HepG2 (cell line): ENCODE measurements around the gene P2RY2. TPM values are rescaled to one million over a fixed set of nuclear protein-coding genes. Genes with fewer than 3 reads are reported as not detected.
"Not testable (repeated sequence)": the region's sequence is repeated elsewhere in the genome, so short reads cannot be mapped to it uniquely, and the experiment has no call there.

Experiments
- ATAC-seq: fragments of 200-7000 bp; cut with Tn5 transposase; 3 replicates; pipeline ENCODE4 v1.9.1; 2020; ENCODE audit warnings: mild to moderate bottlenecking, moderate library complexity
- BruUV-seq: library from RNA; stranded (reverse); fragments of 400-500 nt; replicated peaks from 2 replicates; lab custom pipeline; 2021; lab: Mats Ljungman, UMichigan
- CTCF ChIA-PET: fragments of 300-600 bp; formaldehyde crosslinking; extraction: SDS; loops from one replicate; lab custom pipeline; 2021; ENCODE audit warnings: low total read pairs, inconsistent platforms, low intra/inter-chr PET ratio; lab: Yijun Ruan, JAX
- POLR2A ChIA-PET: fragments of 350-600 bp; sonication (Branson Sonifier 250); formaldehyde crosslinking; loops from one replicate; lab custom pipeline; 2020; ENCODE audit warnings: antibody characterized with exemption, inconsistent platforms; lab: Yijun Ruan, JAX
- DNase-seq: peaks from one replicate; pipeline ENCODE4 v3.0.0-alpha.2; 2015; ENCODE audit warnings: low spot score
- FAIRE-seq: peaks from 3 replicates; lab custom pipeline; 2011; peaks lifted over from hg19 to GRCh38; lab: Jason Lieb, UNC
- H2AFZ ChIP-seq: one replicate; pipeline ENCODE4 v1.6.1; 2011; ENCODE audit warnings: low read length, inconsistent platforms
- H3K27ac ChIP-seq: fragments of 300-600 bp; 3 replicates; pipeline ENCODE4 v1.8.0; 2011; ENCODE audit warnings: mixed run types, mild to moderate bottlenecking, mixed read lengths, low read length, inconsistent platforms; ENCODE audit not compliant: insufficient read depth; ENCODE audit errors: extremely low read length
- H3K27me3 ChIP-seq, 2 experiments: fragments of 200-600 bp in 1 of 2; 2 replicates in 1 of 2; 3 replicates in 1 of 2; pipeline versions ENCODE4 v1.6.0 to v1.8.0; 2011; ENCODE audit warnings: low read length in 2 of 2, mild to moderate bottlenecking in 2 of 2, moderate library complexity in 2 of 2, inconsistent platforms in 1 of 2; ENCODE audit not compliant: insufficient read depth in 2 of 2, control insufficient read depth in 1 of 2
- H3K36me3 ChIP-seq, 2 experiments: fragments of 200-600 bp in 1 of 2; replicated peaks in 1 of 2; 2 replicates in 1 of 2; 3 replicates in 1 of 2; pipeline versions ENCODE4 v1.5.1 to v1.8.0; 2011; ENCODE audit warnings: low read length in 2 of 2, inconsistent platforms in 1 of 2; ENCODE audit not compliant: insufficient read depth in 2 of 2, control insufficient read depth in 1 of 2
- H3K4me1 ChIP-seq: 2 replicates; pipeline ENCODE4 v1.5.1; 2012; ENCODE audit warnings: low read length, inconsistent platforms; ENCODE audit not compliant: insufficient read depth
- H3K4me2 ChIP-seq: 2 replicates; pipeline ENCODE4 v1.6.0; 2011; ENCODE audit warnings: low read depth, low read length, inconsistent platforms
- H3K4me3 ChIP-seq, 3 experiments: fragments of 200-600 bp in 1 of 3; sonication (generic), shearing (Covaris generic) in 1 of 3; replicated peaks in 1 of 3; 2 replicates each; pipeline ENCODE4 v1.5.1; 2011 to 2016; ENCODE audit warnings: low read length in 3 of 3, inconsistent platforms in 2 of 3, low read depth in 2 of 3, mild to moderate bottlenecking in 2 of 3, control low read depth in 1 of 3, mixed read lengths in 1 of 3; ENCODE audit not compliant: insufficient read depth in 1 of 3
- H3K79me2 ChIP-seq: one replicate; pipeline ENCODE4 v1.6.1; 2011; ENCODE audit warnings: low read length, inconsistent platforms; ENCODE audit not compliant: insufficient read depth
- H3K9ac ChIP-seq: 2 replicates; pipeline ENCODE4 v1.6.0; 2011; ENCODE audit warnings: mild to moderate bottlenecking, low read depth, low read length, inconsistent platforms; ENCODE audit not compliant: insufficient read depth
- H3K9me3 ChIP-seq: 2 replicates; pipeline ENCODE4 v1.5.1; 2012; ENCODE audit warnings: mild to moderate bottlenecking, low read length
- H4K20me1 ChIP-seq: 2 replicates; pipeline ENCODE4 v1.6.0; 2011; ENCODE audit warnings: inconsistent platforms, mild to moderate bottlenecking, low read length, moderate library complexity; ENCODE audit not compliant: insufficient read depth
- ATF3 ChIP-seq: sonication (generic); formaldehyde crosslinking; IDR thresholded peaks from 2 replicates; pipeline ENCODE4 v1.4.0; 2020; ENCODE audit warnings: missing genetic modification reagents
- FOSL2 ChIP-seq: sonication (generic); formaldehyde crosslinking; IDR thresholded peaks from 2 replicates; pipeline ENCODE4 v1.4.0; 2020; ENCODE audit warnings: missing genetic modification reagents
- HIVEP1 ChIP-seq: sonication (generic); formaldehyde crosslinking; IDR thresholded peaks from 2 replicates; pipeline ENCODE4 v1.4.0; 2020; ENCODE audit warnings: mild to moderate bottlenecking, missing genetic modification reagents
- HNF4G ChIP-seq, 2 experiments: sonication (generic) in 1 of 2; formaldehyde crosslinking in 1 of 2; IDR thresholded peaks; 2 replicates each; pipeline versions ENCODE4 v1.4.0 to v1.6.1; 2011 to 2020; ENCODE audit warnings: borderline replicate concordance in 2 of 2, low read depth in 2 of 2, mild to moderate bottlenecking in 2 of 2, low read length in 1 of 2, missing genetic modification reagents in 1 of 2, moderate library complexity in 1 of 2
- IKZF1 ChIP-seq: fragments of 450-650 bp; IDR thresholded peaks from 2 replicates; pipeline ENCODE4 v1.7.1; 2016
- JUND ChIP-seq: sonication (generic); formaldehyde crosslinking; IDR thresholded peaks from 2 replicates; pipeline ENCODE4 v1.8.0; 2022; ENCODE audit warnings: mild to moderate bottlenecking, missing genetic modification reagents
- KDM6A ChIP-seq: IDR thresholded peaks from 2 replicates; pipeline ENCODE4 v1.6.1; 2016; ENCODE audit warnings: low read depth
- POLR2AphosphoS2 ChIP-seq: IDR thresholded peaks from 2 replicates; pipeline ENCODE4 v1.6.1; 2011; ENCODE audit warnings: low read depth, low read length, improper control_type of control experiment
- RFXAP ChIP-seq: sonication (generic); formaldehyde crosslinking; IDR thresholded peaks from 2 replicates; pipeline ENCODE4 v1.4.0; 2020; ENCODE audit warnings: missing genetic modification reagents, borderline replicate concordance
- SALL1 ChIP-seq: sonication (generic); formaldehyde crosslinking; IDR thresholded peaks from 2 replicates; pipeline ENCODE4 v1.8.0; 2022; ENCODE audit warnings: mild to moderate bottlenecking, missing genetic modification reagents
- ZBTB14 ChIP-seq: sonication (generic); formaldehyde crosslinking; IDR thresholded peaks from 2 replicates; pipeline ENCODE4 v1.4.0; 2020; ENCODE audit warnings: missing genetic modification reagents
- ZNF24 ChIP-seq: fragments of 450-650 bp; IDR thresholded peaks from 2 replicates; pipeline ENCODE4 v1.6.1; 2017; ENCODE audit warnings: antibody characterized with exemption, mild to moderate bottlenecking
- ZNF251 ChIP-seq: sonication (generic); formaldehyde crosslinking; IDR thresholded peaks from 2 replicates; pipeline ENCODE4 v1.9.0; 2021; ENCODE audit warnings: mild to moderate bottlenecking, missing genetic modification reagents
- ZNF331 ChIP-seq: sonication (generic); formaldehyde crosslinking; IDR thresholded peaks from 2 replicates; pipeline ENCODE4 v1.4.0; 2020; ENCODE audit warnings: missing genetic modification reagents
- ZNF577 ChIP-seq: sonication (generic); formaldehyde crosslinking; IDR thresholded peaks from 2 replicates; pipeline ENCODE4 v1.4.0; 2020; ENCODE audit warnings: mild to moderate bottlenecking, low read depth, missing genetic modification reagents, borderline replicate concordance
- ZNF839 ChIP-seq: sonication (generic); formaldehyde crosslinking; IDR thresholded peaks from 2 replicates; pipeline ENCODE4 v1.4.0; 2020; ENCODE audit warnings: missing genetic modification reagents, mild to moderate bottlenecking, borderline replicate concordance
- WGBS: methylation state at CpG from one replicate; pipeline ENCODE4 v1.1.6; 2017; ENCODE audit warnings: low lambda C conversion rate; 5-methylcytosine and 5-hydroxymethylcytosine counted together
- in situ Hi-C: cut with HindIII; loops from 2 replicates; pipeline ENCODE4 v1.10.0; 2017; ENCODE audit warnings: low pct_unique_long_range_greater_than_20kb; ENCODE audit not compliant: extremely low pct_ligation_motif_present
- intact Hi-C: fragments of 100-400 bp; cut with micrococcal nuclease; formaldehyde crosslinking; loops from one replicate; pipeline ENCODE4 v1.10.0; 2022; ENCODE audit not compliant: unreplicated experiment
- polyA plus RNA-seq, 8 experiments: library from polyadenylated mRNA; depleted of rRNA in 3 of 8; stranded (reverse) in 7 of 8; unstranded in 1 of 8; fragments of >200 nt; fragmentation: Illumina TruSeq in 4 of 8; extraction: Trizol in 4 of 8; gene quantifications; 2 replicates each; pipeline versions ENCODE4 v1.2.1 to v1.2.3, GENCODE V29; 2011 to 2016; ENCODE audit warnings: low read depth in 4 of 8, missing spikeins in 1 of 8, mixed read lengths in 1 of 8; ENCODE audit not compliant: insufficient read depth in 1 of 8
- total RNA-seq, 5 experiments: library from RNA; depleted of rRNA; stranded (reverse); fragments of >200 nt; fragmentation: Illumina TruSeq; extraction: Trizol; gene quantifications; 2 replicates each; pipeline ENCODE4 v1.2.3, GENCODE V29; 2016; ENCODE audit warnings: low read depth in 1 of 5

The P2RY2 gene
- total and polyA plus RNA-seq, 2 of the 13 experiments (the other 11 are each of a cell fraction or from before 2014, with no cell fraction given): 0.95 to 3.1 TPM

- BruUV-seq, H3K4me3 ChIP-seq, ATAC-seq, in situ Hi-C loops, intact Hi-C loops, DNase-seq, H2AFZ ChIP-seq, H4K20me1 ChIP-seq, H3K9me3 ChIP-seq, FAIRE-seq, H3K79me2 ChIP-seq, CTCF ChIA-PET, H3K36me3 ChIP-seq, POLR2A ChIA-PET, H3K4me2 ChIP-seq, H3K27ac ChIP-seq, H3K9ac ChIP-seq: not testable (repeated sequence)
- peaks cover 7 to 27% of the 10 kb centered on the region in 2 experiments; a peak in 3 of 5 replicates for H3K27me3 ChIP-seq
- H3K4me1 ChIP-seq: peaks cover 11% of the 10 kb centered on the region
- WGBS: 85% methylated on average over 7 of the region's 7 CpGs
These were observed 20.3 kb upstream of the P2RY2 start for GRCh38 chr11:73197787-73198186.

- peaks cover 17% of the 10 kb centered on the region for H3K4me1 ChIP-seq
- 30% methylated on average over 2 of the region's 3 CpGs for WGBS
- ChIA-PET POLR2A (no interaction called here), CTCF (no interaction called here)
- H3K4me2 ChIP-seq: no peak overlapping the region
- H2AFZ ChIP-seq: no peak overlapping the region
- no peaks in the 10 kb centered on the region for H4K20me1 ChIP-seq
- FAIRE-seq: no peak
- peak; percentile 62 for DNase-seq
- intact Hi-C loops (no loop called here), in situ Hi-C loops (no loop called here)
- no peaks in the 10 kb centered on the region for H3K36me3 ChIP-seq
- no peak overlapping the region for H3K4me3 ChIP-seq
- peaks cover 3 to 18% of the 10 kb centered on the region in 2 experiments; a peak in 3 of 5 replicates for H3K27me3 ChIP-seq
- no peaks in the 10 kb centered on the region for H3K79me2 ChIP-seq
- H3K9ac ChIP-seq: no peak overlapping the region
- no TSS peak for BruUV-seq
- no peak for ATAC-seq
- H3K9me3 ChIP-seq: no peaks in the 10 kb centered on the region
- no peak overlapping the region for H3K27ac ChIP-seq
- TF ChIP-seq FOSL2 (CRISPR knock-in tag): peak; percentile 88
- TF ChIP-seq HIVEP1 (CRISPR knock-in tag): no peak
- TF ChIP-seq SALL1: no peak
- TF ChIP-seq HNF4G (IDR thresholded peaks at IDR 0.05; ENCODE audit: borderline replicate concordance, low read depth, low read length): no peak
- TF ChIP-seq HNF4G (CRISPR knock-in tag; IDR thresholded peaks at IDR 0.05; ENCODE audit: borderline replicate concordance, low read depth): no peak
- TF ChIP-seq POLR2AphosphoS2: no peak
- no peak for TF ChIP-seq RFXAP
- no peak for TF ChIP-seq ZNF577 (CRISPR knock-in tag)
- no peak for TF ChIP-seq KDM6A (CRISPR knock-in tag)
- peak; percentile 84 for TF ChIP-seq ATF3
- no peak for TF ChIP-seq ZNF24
- no peak for TF ChIP-seq ZBTB14 (CRISPR knock-in tag)
- TF ChIP-seq IKZF1: no peak
- TF ChIP-seq ZNF251 (CRISPR knock-in tag): no peak
- TF ChIP-seq ZNF839 (CRISPR knock-in tag): no peak
- 0 out of 2 replicates have a peak, but pooled peaks have one; percentile 24 for TF ChIP-seq ZNF331 (CRISPR knock-in tag)
- peak; percentile 74; the same call in 1 of the 2 replicates for TF ChIP-seq JUND (CRISPR knock-in tag)
These were observed 19.4 kb upstream of the P2RY2 start for GRCh38 chr11:73198677-73199076.
